OCI-LY1 (cell line): ENCODE results near the gene TXNRD3.

Source experiments
- H2AFZ ChIP-seq: fragments of 200-600 bp; sonication (generic), shearing (Covaris generic); 2 replicates; pipeline ENCODE4 v1.6.0; 2014; ENCODE audit warnings: antibody characterized with exemption, mild to moderate bottlenecking, low read length
- H3F3A ChIP-seq: fragments of 200-600 bp; sonication (generic), shearing (Covaris generic); 2 replicates; pipeline ENCODE4 v1.6.0; 2014; ENCODE audit warnings: mild to moderate bottlenecking, antibody characterized with exemption, low read length, moderate library complexity; ENCODE audit not compliant: insufficient read depth
- H3K27ac ChIP-seq: fragments of 200-600 bp; sonication (generic); 2 replicates; pipeline ENCODE4 v1.5.1; 2014; ENCODE audit warnings: low read length, mixed run types, mild to moderate bottlenecking, low read depth; ENCODE audit not compliant: poor library complexity, severe bottlenecking
- H3K27me3 ChIP-seq: fragments of 200-600 bp; sonication (generic); 2 replicates; pipeline ENCODE4 v1.6.0; 2014; ENCODE audit warnings: antibody characterized with exemption, mild to moderate bottlenecking, low read length, moderate library complexity; ENCODE audit not compliant: insufficient read depth
- H3K36me3 ChIP-seq: fragments of 200-600 bp; sonication (generic); 2 replicates; pipeline ENCODE4 v1.6.1; 2014; ENCODE audit warnings: mild to moderate bottlenecking, antibody characterized with exemption, low read length, moderate library complexity, mixed read lengths; ENCODE audit not compliant: insufficient read depth
- H3K4me1 ChIP-seq: fragments of 200-600 bp; sonication (generic); 2 replicates; pipeline ENCODE4 v1.5.1; 2014; ENCODE audit warnings: mild to moderate bottlenecking, low read length, moderate library complexity; ENCODE audit not compliant: insufficient read depth, severe bottlenecking
- H3K4me2 ChIP-seq: fragments of 200-600 bp; sonication (generic), shearing (Covaris generic); 2 replicates; pipeline ENCODE4 v1.6.1; 2014; ENCODE audit warnings: low read length
- H3K4me3 ChIP-seq: fragments of 200-600 bp; sonication (generic); 2 replicates; pipeline ENCODE4 v1.5.1; 2014; ENCODE audit warnings: low read length, low read depth, mild to moderate bottlenecking, mixed read lengths; ENCODE audit not compliant: poor library complexity, severe bottlenecking
- H3K79me2 ChIP-seq: fragments of 200-600 bp; shearing (Covaris generic); 2 replicates; pipeline ENCODE4 v1.6.1; 2016; ENCODE audit warnings: mixed run types, low read length, mixed read lengths; ENCODE audit not compliant: insufficient read depth
- H3K9ac ChIP-seq: fragments of 200-600 bp; sonication (generic), shearing (Covaris generic); 2 replicates; pipeline ENCODE4 v1.6.1; 2014; ENCODE audit warnings: mild to moderate bottlenecking, low read length, mixed read lengths
- H3K9me2 ChIP-seq: fragments of 200-600 bp; sonication (generic), shearing (Covaris generic); 2 replicates; pipeline ENCODE4 v1.6.1; 2014; ENCODE audit warnings: low read depth, mild to moderate bottlenecking, low read length, mixed read lengths
- H3K9me3 ChIP-seq: fragments of 200-600 bp; shearing (Covaris generic); 2 replicates; pipeline ENCODE4 v1.6.1; 2014; ENCODE audit warnings: low read length, mixed read lengths
- H4K20me1 ChIP-seq: fragments of 200-600 bp; sonication (generic), shearing (Covaris generic); 2 replicates; pipeline ENCODE4 v1.6.0; 2016; ENCODE audit warnings: mild to moderate bottlenecking, low read length; ENCODE audit not compliant: insufficient read depth
- CTCF ChIP-seq: fragments of 200-600 bp; sonication (generic), shearing (Covaris generic); IDR thresholded peaks from 2 replicates; pipeline ENCODE4 v1.5.1; 2017; ENCODE audit warnings: mild to moderate bottlenecking, antibody characterized with exemption, low read length, moderate library complexity, mixed read lengths
- EZH2 ChIP-seq: fragments of 200-600 bp; sonication (generic), shearing (Covaris generic); IDR thresholded peaks from 2 replicates; pipeline ENCODE4 v1.8.0; 2017; ENCODE audit warnings: borderline replicate concordance, mixed run types, mild to moderate bottlenecking, antibody characterized with exemption, low read length, moderate library complexity, mixed read lengths

TXNRD3 gene

GRCh38 chr3:126680667-126681055 is 25.7 kb upstream of the TXNRD3 start:
- Histone ChIP-seq H3K36me3 (no peaks in the 10 kb centered on the region), H3K9me2 (no peaks in the 10 kb centered on the region), H3K4me3 (no peak overlapping the region), H4K20me1 (no peaks in the 10 kb centered on the region), H3K4me1 (peaks cover 5% of the 10 kb centered on the region), H3K9ac (no peak overlapping the region), H3K27ac (no peak overlapping the region), H3K79me2 (no peaks in the 10 kb centered on the region), H3K27me3 (no peaks in the 10 kb centered on the region), H3K4me2 (no peak overlapping the region), H3F3A (no peaks in the 10 kb centered on the region), H3K9me3 (no peaks in the 10 kb centered on the region), H2AFZ (no peak overlapping the region)
- TF ChIP-seq EZH2 (no peak), CTCF (no peak)

GRCh38 chr3:126679831-126680666 is 25.1 kb upstream of the TXNRD3 start:
- Histone ChIP-seq H3K4me1 (peaks cover 5% of the 10 kb centered on the region), H4K20me1 (no peaks in the 10 kb centered on the region), H3K36me3 (no peaks in the 10 kb centered on the region), H3K27ac (no peak overlapping the region), H3K4me2 (no peak overlapping the region), H3K27me3 (no peaks in the 10 kb centered on the region), H3K9ac (no peak overlapping the region), H3K9me3 (no peaks in the 10 kb centered on the region), H3K4me3 (no peak overlapping the region), H3K9me2 (no peaks in the 10 kb centered on the region), H3K79me2 (no peaks in the 10 kb centered on the region), H2AFZ (no peak overlapping the region), H3F3A (no peaks in the 10 kb centered on the region)
- TF ChIP-seq EZH2: no peak
- no peak for TF ChIP-seq CTCF

GRCh38 chr3:126679318-126679751 is 24.4 kb upstream of the TXNRD3 start:
- no peaks in the 10 kb centered on the region for H3K79me2 ChIP-seq
- H3K9ac ChIP-seq: no peak overlapping the region
- no peaks in the 10 kb centered on the region for H3K27me3 ChIP-seq
- no peak overlapping the region for H2AFZ ChIP-seq
- H3K9me2 ChIP-seq: no peaks in the 10 kb centered on the region
- H3K9me3 ChIP-seq: no peaks in the 10 kb centered on the region
- peaks cover 5% of the 10 kb centered on the region for H3K4me1 ChIP-seq
- no peak overlapping the region for H3K27ac ChIP-seq
- peak overlapping the region; percentile 8; the same call in 1 of the 2 replicates for H3K4me2 ChIP-seq
- no peaks in the 10 kb centered on the region for H3K36me3 ChIP-seq
- no peaks in the 10 kb centered on the region for H4K20me1 ChIP-seq
- H3K4me3 ChIP-seq: peak overlapping the region; percentile 6
- H3F3A ChIP-seq: no peaks in the 10 kb centered on the region
- TF ChIP-seq CTCF: peak; percentile 81
- TF ChIP-seq EZH2: no peak
